SK-N-SH treated with all-trans-retinoic acid at 6 μM for 48 hours (cell line): ENCODE data around the gene FAM111A.

Experiments used
- ATAC-seq: fragments of 200-7000 bp; cut with Tn5 transposase; 3 replicates; pipeline ENCODE4 v1.9.1; 2020; ENCODE audit warnings: mild to moderate bottlenecking, moderate library complexity
- ARNTL ChIP-seq: fragments of 450-650 bp; formaldehyde crosslinking; IDR thresholded peaks from 2 replicates; pipeline ENCODE4 v1.5.0; 2020; ENCODE audit warnings: low read depth, mild to moderate bottlenecking, moderate library complexity, borderline replicate concordance
- BACH2 ChIP-seq: fragments of 250-450 bp; sonication (Bioruptor Pico); IDR thresholded peaks from 2 replicates; pipeline ENCODE4 v1.9.0; 2021; ENCODE audit warnings: mild to moderate bottlenecking, borderline replicate concordance
- CSDC2 ChIP-seq: fragments of 250-450 bp; sonication (Bioruptor Pico); IDR thresholded peaks from 2 replicates; pipeline ENCODE4 v1.5.0; 2020; ENCODE audit warnings: mild to moderate bottlenecking, moderate library complexity
- ESRRG ChIP-seq: fragments of 250-450 bp; sonication (Bioruptor Pico); IDR thresholded peaks from 2 replicates; pipeline ENCODE4 v1.6.1; 2021; ENCODE audit warnings: mild to moderate bottlenecking
- GLIS3 ChIP-seq: fragments of 250-450 bp; sonication (Bioruptor Pico); IDR thresholded peaks from 2 replicates; pipeline ENCODE4 v1.5.0; 2020; ENCODE audit warnings: mild to moderate bottlenecking, moderate library complexity
- ISL1 ChIP-seq: fragments of 250-450 bp; sonication (Bioruptor Pico); IDR thresholded peaks from 2 replicates; pipeline ENCODE4 v2.1.2; 2022; ENCODE audit warnings: mild to moderate bottlenecking, moderate library complexity
- OSR1 ChIP-seq: fragments of 250-450 bp; sonication (Bioruptor Pico); IDR thresholded peaks from 2 replicates; pipeline ENCODE4 v1.8.0; 2022; ENCODE audit warnings: moderate library complexity, mild to moderate bottlenecking, inconsistent platforms
- PPARA ChIP-seq: fragments of 250-450 bp; sonication (Bioruptor Pico); IDR thresholded peaks from 2 replicates; pipeline ENCODE4 v1.5.0; 2020; ENCODE audit warnings: mild to moderate bottlenecking, borderline replicate concordance
- RARB ChIP-seq: fragments of 250-450 bp; sonication (Bioruptor Pico); IDR thresholded peaks from 2 replicates; pipeline ENCODE4 v1.8.0; 2021; ENCODE audit warnings: mild to moderate bottlenecking, moderate library complexity
- SNAI2 ChIP-seq: fragments of 250-450 bp; sonication (Bioruptor Pico); IDR thresholded peaks from 2 replicates; pipeline ENCODE4 v1.5.0; 2020; ENCODE audit warnings: mild to moderate bottlenecking, moderate library complexity
- TCF4 ChIP-seq: fragments of 250-450 bp; sonication (Bioruptor Pico); IDR thresholded peaks from 2 replicates; pipeline ENCODE4 v1.8.0; 2021; ENCODE audit warnings: mild to moderate bottlenecking, moderate library complexity, borderline replicate concordance
- TOX ChIP-seq: fragments of 250-450 bp; sonication (Bioruptor Pico); IDR thresholded peaks from 2 replicates; pipeline ENCODE4 v1.8.0; 2021; ENCODE audit warnings: mild to moderate bottlenecking, moderate library complexity, borderline replicate concordance
- ZFP3 ChIP-seq: fragments of 250-450 bp; sonication (Bioruptor Pico); IDR thresholded peaks from 2 replicates; pipeline ENCODE4 v1.5.0; 2020; ENCODE audit warnings: mild to moderate bottlenecking, moderate library complexity
- ZNF70 ChIP-seq: fragments of 450-650 bp; formaldehyde crosslinking; IDR thresholded peaks from 2 replicates; pipeline ENCODE4 v1.5.0; 2020; ENCODE audit warnings: mild to moderate bottlenecking, moderate library complexity
- ZNF8 ChIP-seq: fragments of 450-650 bp; formaldehyde crosslinking; IDR thresholded peaks from 2 replicates; pipeline ENCODE4 v1.5.0; 2020; ENCODE audit warnings: mild to moderate bottlenecking, moderate library complexity
- TF ChIP-seq, protein P1 (sequence below): fragments of 250-450 bp; sonication (Bioruptor Pico); IDR thresholded peaks from 2 replicates; pipeline ENCODE4 v1.5.1; 2020; ENCODE audit warnings: low read depth, mild to moderate bottlenecking, moderate library complexity
- TF ChIP-seq, protein P2 (sequence below): fragments of 250-450 bp; sonication (Bioruptor Pico); IDR thresholded peaks from 2 replicates; pipeline ENCODE4 v1.8.0; 2020; ENCODE audit warnings: mild to moderate bottlenecking, moderate library complexity, borderline replicate concordance
- TF ChIP-seq, protein P3 (sequence below): fragments of 250-450 bp; sonication (Bioruptor Pico); IDR thresholded peaks from 2 replicates; pipeline ENCODE4 v1.8.0; 2021; ENCODE audit warnings: low read depth, mild to moderate bottlenecking, moderate library complexity, borderline replicate concordance
- TF ChIP-seq, protein P4 (sequence below): fragments of 250-450 bp; sonication (Bioruptor Pico); IDR thresholded peaks from 2 replicates; pipeline ENCODE4 v1.5.0; 2020; ENCODE audit warnings: mild to moderate bottlenecking, moderate library complexity
- TF ChIP-seq, protein P5 (sequence below): fragments of 250-450 bp; sonication (Bioruptor Pico); IDR thresholded peaks from 2 replicates; pipeline ENCODE4 v1.5.1; 2021; ENCODE audit warnings: mild to moderate bottlenecking, moderate library complexity

The FAM111A gene

DNA sequence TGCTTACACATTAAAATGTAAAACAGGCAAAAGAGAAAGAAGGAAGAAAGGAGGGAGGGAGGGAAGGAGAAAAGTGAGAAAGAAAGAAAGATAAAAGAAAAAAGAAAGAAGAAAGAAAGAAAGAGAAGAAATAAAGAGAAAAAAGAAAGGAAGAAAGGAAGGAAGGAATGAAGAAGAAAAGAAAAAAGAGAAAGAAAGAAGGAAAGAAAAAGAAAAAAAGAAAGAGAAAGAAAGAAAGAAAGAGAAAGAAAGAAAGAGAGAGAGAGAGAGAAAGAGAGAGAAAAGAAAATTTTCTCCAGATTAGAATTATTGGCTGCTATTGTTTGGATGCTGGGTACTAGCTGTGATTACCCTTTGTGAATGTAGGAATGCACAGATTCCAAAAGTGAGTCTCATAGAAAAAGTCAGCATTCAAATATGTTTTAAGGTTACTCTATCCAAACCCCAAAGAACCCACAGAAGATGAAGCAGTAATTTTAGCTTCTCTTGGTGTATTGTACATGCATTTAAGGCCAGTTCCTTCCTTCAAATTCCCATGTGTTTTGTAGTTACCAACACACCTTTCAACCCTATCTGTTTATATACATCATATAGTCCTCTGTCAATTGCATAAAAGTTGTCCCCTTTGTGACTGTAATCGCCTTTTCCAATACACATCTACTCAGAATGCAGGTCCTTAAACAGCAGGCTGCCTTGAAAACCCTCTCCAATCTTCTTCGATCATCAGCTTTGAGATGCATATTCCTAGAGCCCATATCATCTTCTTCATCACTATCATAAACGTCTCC is 789 bp upstream of the FAM111A start:
- TF ChIP-seq TCF4 (CRISPR knock-in tag) (no peak), ARNTL (CRISPR knock-in tag) (no peak), ZNF70 (no peak), ESRRG (CRISPR knock-in tag) (no peak), BACH2 (no peak), CSDC2 (CRISPR knock-in tag) (no peak), ISL1 (CRISPR knock-in tag) (no peak), ZNF8 (no peak), ZFP3 (CRISPR knock-in tag) (no peak), TOX (no peak), GLIS3 (CRISPR knock-in tag) (no peak), OSR1 (CRISPR knock-in tag) (no peak), RARB (CRISPR knock-in tag) (no peak), PPARA (CRISPR knock-in tag) (no peak)
- TF ChIP-seq, protein P1, sequence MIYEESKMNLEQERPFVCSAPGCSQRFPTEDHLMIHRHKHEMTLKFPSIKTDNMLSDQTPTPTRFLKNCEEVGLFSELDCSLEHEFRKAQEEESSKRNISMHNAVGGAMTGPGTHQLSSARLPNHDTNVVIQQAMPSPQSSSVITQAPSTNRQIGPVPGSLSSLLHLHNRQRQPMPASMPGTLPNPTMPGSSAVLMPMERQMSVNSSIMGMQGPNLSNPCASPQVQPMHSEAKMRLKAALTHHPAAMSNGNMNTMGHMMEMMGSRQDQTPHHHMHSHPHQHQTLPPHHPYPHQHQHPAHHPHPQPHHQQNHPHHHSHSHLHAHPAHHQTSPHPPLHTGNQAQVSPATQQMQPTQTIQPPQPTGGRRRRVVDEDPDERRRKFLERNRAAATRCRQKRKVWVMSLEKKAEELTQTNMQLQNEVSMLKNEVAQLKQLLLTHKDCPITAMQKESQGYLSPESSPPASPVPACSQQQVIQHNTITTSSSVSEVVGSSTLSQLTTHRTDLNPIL, result no peak
- TF ChIP-seq, protein P2, sequence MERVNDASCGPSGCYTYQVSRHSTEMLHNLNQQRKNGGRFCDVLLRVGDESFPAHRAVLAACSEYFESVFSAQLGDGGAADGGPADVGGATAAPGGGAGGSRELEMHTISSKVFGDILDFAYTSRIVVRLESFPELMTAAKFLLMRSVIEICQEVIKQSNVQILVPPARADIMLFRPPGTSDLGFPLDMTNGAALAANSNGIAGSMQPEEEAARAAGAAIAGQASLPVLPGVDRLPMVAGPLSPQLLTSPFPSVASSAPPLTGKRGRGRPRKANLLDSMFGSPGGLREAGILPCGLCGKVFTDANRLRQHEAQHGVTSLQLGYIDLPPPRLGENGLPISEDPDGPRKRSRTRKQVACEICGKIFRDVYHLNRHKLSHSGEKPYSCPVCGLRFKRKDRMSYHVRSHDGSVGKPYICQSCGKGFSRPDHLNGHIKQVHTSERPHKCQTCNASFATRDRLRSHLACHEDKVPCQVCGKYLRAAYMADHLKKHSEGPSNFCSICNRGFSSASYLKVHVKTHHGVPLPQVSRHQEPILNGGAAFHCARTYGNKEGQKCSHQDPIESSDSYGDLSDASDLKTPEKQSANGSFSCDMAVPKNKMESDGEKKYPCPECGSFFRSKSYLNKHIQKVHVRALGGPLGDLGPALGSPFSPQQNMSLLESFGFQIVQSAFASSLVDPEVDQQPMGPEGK (CRISPR knock-in tag), result no peak
- TF ChIP-seq, protein P3, sequence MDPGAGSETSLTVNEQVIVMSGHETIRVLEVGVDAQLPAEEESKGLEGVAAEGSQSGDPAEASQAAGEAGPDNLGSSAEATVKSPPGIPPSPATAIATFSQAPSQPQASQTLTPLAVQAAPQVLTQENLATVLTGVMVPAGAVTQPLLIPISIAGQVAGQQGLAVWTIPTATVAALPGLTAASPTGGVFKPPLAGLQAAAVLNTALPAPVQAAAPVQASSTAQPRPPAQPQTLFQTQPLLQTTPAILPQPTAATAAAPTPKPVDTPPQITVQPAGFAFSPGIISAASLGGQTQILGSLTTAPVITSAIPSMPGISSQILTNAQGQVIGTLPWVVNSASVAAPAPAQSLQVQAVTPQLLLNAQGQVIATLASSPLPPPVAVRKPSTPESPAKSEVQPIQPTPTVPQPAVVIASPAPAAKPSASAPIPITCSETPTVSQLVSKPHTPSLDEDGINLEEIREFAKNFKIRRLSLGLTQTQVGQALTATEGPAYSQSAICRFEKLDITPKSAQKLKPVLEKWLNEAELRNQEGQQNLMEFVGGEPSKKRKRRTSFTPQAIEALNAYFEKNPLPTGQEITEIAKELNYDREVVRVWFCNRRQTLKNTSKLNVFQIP (CRISPR knock-in tag), result no peak
- TF ChIP-seq, protein P4, sequence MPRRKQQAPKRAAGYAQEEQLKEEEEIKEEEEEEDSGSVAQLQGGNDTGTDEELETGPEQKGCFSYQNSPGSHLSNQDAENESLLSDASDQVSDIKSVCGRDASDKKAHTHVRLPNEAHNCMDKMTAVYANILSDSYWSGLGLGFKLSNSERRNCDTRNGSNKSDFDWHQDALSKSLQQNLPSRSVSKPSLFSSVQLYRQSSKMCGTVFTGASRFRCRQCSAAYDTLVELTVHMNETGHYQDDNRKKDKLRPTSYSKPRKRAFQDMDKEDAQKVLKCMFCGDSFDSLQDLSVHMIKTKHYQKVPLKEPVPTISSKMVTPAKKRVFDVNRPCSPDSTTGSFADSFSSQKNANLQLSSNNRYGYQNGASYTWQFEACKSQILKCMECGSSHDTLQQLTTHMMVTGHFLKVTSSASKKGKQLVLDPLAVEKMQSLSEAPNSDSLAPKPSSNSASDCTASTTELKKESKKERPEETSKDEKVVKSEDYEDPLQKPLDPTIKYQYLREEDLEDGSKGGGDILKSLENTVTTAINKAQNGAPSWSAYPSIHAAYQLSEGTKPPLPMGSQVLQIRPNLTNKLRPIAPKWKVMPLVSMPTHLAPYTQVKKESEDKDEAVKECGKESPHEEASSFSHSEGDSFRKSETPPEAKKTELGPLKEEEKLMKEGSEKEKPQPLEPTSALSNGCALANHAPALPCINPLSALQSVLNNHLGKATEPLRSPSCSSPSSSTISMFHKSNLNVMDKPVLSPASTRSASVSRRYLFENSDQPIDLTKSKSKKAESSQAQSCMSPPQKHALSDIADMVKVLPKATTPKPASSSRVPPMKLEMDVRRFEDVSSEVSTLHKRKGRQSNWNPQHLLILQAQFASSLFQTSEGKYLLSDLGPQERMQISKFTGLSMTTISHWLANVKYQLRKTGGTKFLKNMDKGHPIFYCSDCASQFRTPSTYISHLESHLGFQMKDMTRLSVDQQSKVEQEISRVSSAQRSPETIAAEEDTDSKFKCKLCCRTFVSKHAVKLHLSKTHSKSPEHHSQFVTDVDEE (CRISPR knock-in tag), result no peak
- TF ChIP-seq, protein P5, sequence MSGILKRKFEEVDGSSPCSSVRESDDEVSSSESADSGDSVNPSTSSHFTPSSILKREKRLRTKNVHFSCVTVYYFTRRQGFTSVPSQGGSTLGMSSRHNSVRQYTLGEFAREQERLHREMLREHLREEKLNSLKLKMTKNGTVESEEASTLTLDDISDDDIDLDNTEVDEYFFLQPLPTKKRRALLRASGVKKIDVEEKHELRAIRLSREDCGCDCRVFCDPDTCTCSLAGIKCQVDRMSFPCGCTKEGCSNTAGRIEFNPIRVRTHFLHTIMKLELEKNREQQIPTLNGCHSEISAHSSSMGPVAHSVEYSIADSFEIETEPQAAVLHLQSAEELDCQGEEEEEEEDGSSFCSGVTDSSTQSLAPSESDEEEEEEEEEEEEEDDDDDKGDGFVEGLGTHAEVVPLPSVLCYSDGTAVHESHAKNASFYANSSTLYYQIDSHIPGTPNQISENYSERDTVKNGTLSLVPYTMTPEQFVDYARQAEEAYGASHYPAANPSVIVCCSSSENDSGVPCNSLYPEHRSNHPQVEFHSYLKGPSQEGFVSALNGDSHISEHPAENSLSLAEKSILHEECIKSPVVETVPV, result no peak
- ATAC-seq, result peak; percentile 33

DNA sequence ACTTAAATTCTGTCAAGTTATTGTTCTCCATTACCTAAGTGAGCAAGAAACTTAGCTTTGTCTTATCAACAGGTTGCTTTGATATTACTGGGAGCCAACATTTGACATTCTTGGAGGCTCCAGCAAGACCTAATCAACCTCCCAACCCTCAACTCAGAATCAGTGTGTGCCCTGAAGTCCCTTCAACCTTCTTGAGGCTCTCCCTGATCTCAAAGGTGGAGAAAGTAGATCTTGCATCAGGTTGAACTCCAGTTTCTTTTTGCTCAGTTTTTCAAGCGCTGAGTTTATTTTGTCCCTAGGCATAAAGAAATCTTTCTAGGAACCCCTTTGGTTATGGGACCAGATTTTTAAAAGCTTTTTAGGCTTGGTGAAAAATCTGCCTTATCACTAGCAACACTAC is 1.4 kb downstream of the FAM111A start:
- no peak for ATAC-seq
- no peak for TF ChIP-seq ISL1 (CRISPR knock-in tag)
- TF ChIP-seq OSR1 (CRISPR knock-in tag), result no peak
- no peak for TF ChIP-seq ZNF70
- TF ChIP-seq, protein P4 (CRISPR knock-in tag), result no peak
- no peak for TF ChIP-seq RARB (CRISPR knock-in tag)
- TF ChIP-seq SNAI2 (CRISPR knock-in tag), result no peak
- TF ChIP-seq ZNF8, result no peak
